Measurements from ENCODE around the gene PSME3. TPM values are rescaled to one million over a fixed set of nuclear protein-coding genes. Genes with fewer than 3 reads are reported as not detected.

Gene PSME3
- total and polyA plus RNA-seq, 2 of the 13 experiments (the other 11 are each of a cell fraction or from before 2014, with no cell fraction given) = 66.3 to 135 TPM

GRCh38 chr17:42878123-42878880 lies 45.1 kb downstream of the PSME3 start (continued):
- TF ChIP-seq TFDP1 (CRISPR knock-in tag; IDR thresholded peaks at IDR 0.05; ENCODE audit: borderline replicate concordance) (no peak), HNRNPL (IDR thresholded peaks at IDR 0.05; ENCODE audit: low read depth, low read length) (0 out of 2 replicates have a peak, but pooled peaks have one; percentile 31), DZIP1 (CRISPR knock-in tag; IDR thresholded peaks at IDR 0.05) (no peak), KDM1A (CRISPR knock-in tag; IDR thresholded peaks at IDR 0.05) (no peak), TAF1 (CRISPR knock-in tag; IDR thresholded peaks at IDR 0.05) (no peak), ZKSCAN5 (CRISPR knock-in tag; IDR thresholded peaks at IDR 0.05) (no peak), ETV6 (CRISPR knock-in tag; conservative IDR thresholded peaks at IDR 0.05) (no peak; the same call in 1 of the 2 replicates), SP5 (CRISPR knock-in tag; IDR thresholded peaks at IDR 0.05; ENCODE audit: borderline replicate concordance, low read depth) (no peak), SNAPC5 (CRISPR knock-in tag; IDR thresholded peaks at IDR 0.05; ENCODE audit: borderline replicate concordance) (no peak), ZNF234 (CRISPR knock-in tag; conservative IDR thresholded peaks at IDR 0.05) (no peak), HMGXB3 (CRISPR knock-in tag; IDR thresholded peaks at IDR 0.05; ENCODE audit: borderline replicate concordance) (no peak), TBX2 (CRISPR knock-in tag; IDR thresholded peaks at IDR 0.05; ENCODE audit: borderline replicate concordance) (peak; percentile 39; the same call in 1 of the 2 replicates), GPN1 (CRISPR knock-in tag; IDR thresholded peaks at IDR 0.05; ENCODE audit: borderline replicate concordance) (no peak), ZFP91 (CRISPR knock-in tag; IDR thresholded peaks at IDR 0.05; ENCODE audit: borderline replicate concordance) (peak; percentile 57; the same call in 1 of the 2 replicates), AKAP8 (CRISPR knock-in tag; IDR thresholded peaks at IDR 0.05) (peak; percentile 52; the same call in 1 of the 2 replicates), TCF12 (IDR thresholded peaks at IDR 0.05) (no peak), TCF12 (CRISPR knock-in tag; IDR thresholded peaks at IDR 0.05) (no peak), ZNF264 (CRISPR knock-in tag; IDR thresholded peaks at IDR 0.05) (peak; percentile 39; the same call in 1 of the 2 replicates)

Data from HepG2 (cell line).